GM12878 (cell line): Measurements from ENCODE around the gene LENG1. TPM values are rescaled to one million over a fixed set of nuclear protein-coding genes. Genes with fewer than 3 reads are reported as not detected.
A peak's percentile ranks its signal among the peaks of the same experiment; 100 is the strongest.

Experiments used
- GATAD2B ChIP-seq: fragments of 450-650 bp; conservative IDR thresholded peaks from 2 replicates; pipeline ENCODE4 v1.6.1; 2017; ENCODE audit warnings: low read depth, mild to moderate bottlenecking, moderate library complexity
- HDGF ChIP-seq: fragments of 450-650 bp; IDR thresholded peaks from 2 replicates; pipeline ENCODE4 v1.6.1; 2016; ENCODE audit warnings: antibody characterized with exemption
- IKZF1 ChIP-seq: fragments of 450-650 bp; conservative IDR thresholded peaks from 2 replicates; pipeline ENCODE4 v1.6.1; 2017; ENCODE audit warnings: antibody characterized with exemption, mild to moderate bottlenecking
- MEF2A ChIP-seq: IDR thresholded peaks from 2 replicates; pipeline ENCODE4 v1.6.1; 2011; ENCODE audit warnings: low read depth, mild to moderate bottlenecking, low read length, moderate library complexity; ENCODE audit not compliant: insufficient read depth
- MXI1 ChIP-seq: fragments of 150-350 bp; IDR thresholded peaks from 2 replicates; pipeline ENCODE4 v1.6.1; 2011; ENCODE audit warnings: low read depth, mild to moderate bottlenecking, inconsistent platforms, low read length, improper control_type of control experiment
- NR2F1 ChIP-seq: fragments of 450-650 bp; conservative IDR thresholded peaks from 2 replicates; pipeline ENCODE4 v1.6.1; 2017; ENCODE audit warnings: mild to moderate bottlenecking
- POLR2AphosphoS2 ChIP-seq: IDR thresholded peaks from 2 replicates; pipeline ENCODE4 v1.6.1; 2011; ENCODE audit warnings: low read depth, mild to moderate bottlenecking, low read length, improper control_type of control experiment, moderate library complexity
- RB1 ChIP-seq: fragments of 450-650 bp; formaldehyde crosslinking; IDR thresholded peaks from 2 replicates; pipeline ENCODE4 v1.6.1; 2017; ENCODE audit warnings: mild to moderate bottlenecking, borderline replicate concordance
- SIN3A ChIP-seq: IDR thresholded peaks from 2 replicates; pipeline ENCODE4 v1.6.1; 2012; ENCODE audit warnings: low read depth, low read length, improper control_type of control experiment
- TARDBP ChIP-seq: IDR thresholded peaks from 2 replicates; pipeline ENCODE4 v1.6.1; 2016; ENCODE audit warnings: borderline replicate concordance
- TCF3 ChIP-seq: IDR thresholded peaks from 2 replicates; pipeline ENCODE4 v1.6.1; 2012; ENCODE audit warnings: low read depth, mild to moderate bottlenecking, low read length, borderline replicate concordance; ENCODE audit not compliant: insufficient read depth
- polyA plus RNA-seq, 11 experiments: library from polyadenylated mRNA; depleted of rRNA in 4 of 11; unstranded in 6 of 11; stranded (reverse) in 5 of 11; fragments of >200 nt; fragmentation: Nextera tagmentation in 4 of 11; fragmentation: Illumina TruSeq in 1 of 11; extraction: Ambion mirVana in 4 of 11; extraction: Trizol in 1 of 11; gene quantifications; 1 replicate in 1 of 11; 2 replicates in 10 of 11; pipeline versions ENCODE4 v1.2.1 to v1.2.3, GENCODE V29; 2011 to 2016; ENCODE audit warnings: inconsistent platforms in 2 of 11, missing spikeins in 2 of 11, low read depth in 1 of 11
- total RNA-seq, 4 experiments: library from RNA; depleted of rRNA in 3 of 4; stranded (reverse); fragments of >200 nt in 3 of 4; fragmentation: Illumina TruSeq in 1 of 4; extraction: Trizol in 1 of 4; gene quantifications; 2 replicates each; pipeline versions ENCODE4 v1.2.1 to v1.2.3, GENCODE V29; 2013 to 2021
- TF ChIP-seq, protein P1 (sequence below): IDR thresholded peaks from 2 replicates; pipeline ENCODE4 v1.6.1; 2011; ENCODE audit warnings: borderline replicate concordance, low read depth, mild to moderate bottlenecking, moderate library complexity, low read length; ENCODE audit not compliant: insufficient read depth, poor library complexity, severe bottlenecking
- TF ChIP-seq, protein P2 (sequence below): fragments of 450-650 bp; conservative IDR thresholded peaks from 2 replicates; pipeline ENCODE4 v1.6.1; 2017; ENCODE audit warnings: mild to moderate bottlenecking, moderate library complexity
- TF ChIP-seq, protein P3 (sequence below): fragments of 450-650 bp; IDR thresholded peaks from 2 replicates; pipeline ENCODE4 v1.6.1; 2016; ENCODE audit warnings: mild to moderate bottlenecking
- TF ChIP-seq, protein P4 (sequence below): IDR thresholded peaks from 2 replicates; pipeline ENCODE4 v1.6.1; 2012; ENCODE audit warnings: low read depth, low read length, improper control_type of control experiment
- TF ChIP-seq, protein P5 (sequence below): fragments of 450-650 bp; formaldehyde crosslinking; IDR thresholded peaks from 2 replicates; pipeline ENCODE4 v1.4.0; 2020; ENCODE audit warnings: mild to moderate bottlenecking, moderate library complexity

Gene LENG1
- total and polyA plus RNA-seq, 10 of the 15 experiments (the other 5 are each of a cell fraction or from before 2014, with no cell fraction given), result 0.21 to 10.8 (median 5.8) TPM

DNA sequence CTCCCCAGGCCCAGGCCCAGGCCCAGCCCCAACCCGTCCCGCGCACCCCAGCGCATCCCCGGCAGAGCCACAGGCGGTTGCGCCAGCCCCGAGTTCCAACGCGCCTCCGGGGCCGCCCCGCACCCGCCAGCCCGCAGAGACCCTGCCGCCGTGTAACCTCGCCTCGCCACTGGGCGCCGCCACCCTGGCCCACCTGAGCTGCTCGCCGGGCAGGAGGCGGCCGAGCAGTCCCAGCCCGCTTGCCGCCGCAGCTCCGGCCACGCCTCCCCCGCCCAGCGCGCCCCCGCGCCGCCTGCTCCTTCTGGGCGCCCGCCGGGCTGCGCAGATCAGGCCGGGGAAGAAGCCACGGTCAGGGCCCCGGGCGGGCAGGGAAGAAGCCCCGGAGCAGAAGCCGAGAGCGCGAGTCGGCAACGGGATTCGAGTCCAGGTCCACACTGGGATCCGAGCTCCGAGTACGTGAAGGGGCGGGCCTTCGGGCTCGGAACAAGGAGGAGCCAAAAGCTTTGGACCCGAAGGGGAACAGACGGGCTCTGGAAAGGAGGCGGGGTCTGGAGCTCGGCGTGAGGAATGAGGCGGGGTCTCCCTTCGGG lies 29.7 kb upstream of the LENG1 start, which contains the start of gene MBOAT7 (continued):
- TF ChIP-seq, protein P1, sequence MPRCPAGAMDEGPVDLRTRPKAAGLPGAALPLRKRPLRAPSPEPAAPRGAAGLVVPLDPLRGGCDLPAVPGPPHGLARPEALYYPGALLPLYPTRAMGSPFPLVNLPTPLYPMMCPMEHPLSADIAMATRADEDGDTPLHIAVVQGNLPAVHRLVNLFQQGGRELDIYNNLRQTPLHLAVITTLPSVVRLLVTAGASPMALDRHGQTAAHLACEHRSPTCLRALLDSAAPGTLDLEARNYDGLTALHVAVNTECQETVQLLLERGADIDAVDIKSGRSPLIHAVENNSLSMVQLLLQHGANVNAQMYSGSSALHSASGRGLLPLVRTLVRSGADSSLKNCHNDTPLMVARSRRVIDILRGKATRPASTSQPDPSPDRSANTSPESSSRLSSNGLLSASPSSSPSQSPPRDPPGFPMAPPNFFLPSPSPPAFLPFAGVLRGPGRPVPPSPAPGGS, result peak; percentile 54
- TF ChIP-seq MEF2A, result no peak
- TF ChIP-seq POLR2AphosphoS2, result no peak
- TF ChIP-seq NR2F1, result peak; percentile 49; the same call in 1 of the 2 replicates
- TF ChIP-seq IKZF1, result peak; percentile 85
- TF ChIP-seq TCF3, result 0 out of 2 replicates have a peak, but pooled peaks have one; percentile 8
- peak; percentile 75 for TF ChIP-seq SIN3A
- peak; percentile 96; the same call in 1 of the 2 replicates for TF ChIP-seq RB1
- TF ChIP-seq GATAD2B, result peak; percentile 78
- TF ChIP-seq TARDBP, result no peak
- TF ChIP-seq, protein P2, sequence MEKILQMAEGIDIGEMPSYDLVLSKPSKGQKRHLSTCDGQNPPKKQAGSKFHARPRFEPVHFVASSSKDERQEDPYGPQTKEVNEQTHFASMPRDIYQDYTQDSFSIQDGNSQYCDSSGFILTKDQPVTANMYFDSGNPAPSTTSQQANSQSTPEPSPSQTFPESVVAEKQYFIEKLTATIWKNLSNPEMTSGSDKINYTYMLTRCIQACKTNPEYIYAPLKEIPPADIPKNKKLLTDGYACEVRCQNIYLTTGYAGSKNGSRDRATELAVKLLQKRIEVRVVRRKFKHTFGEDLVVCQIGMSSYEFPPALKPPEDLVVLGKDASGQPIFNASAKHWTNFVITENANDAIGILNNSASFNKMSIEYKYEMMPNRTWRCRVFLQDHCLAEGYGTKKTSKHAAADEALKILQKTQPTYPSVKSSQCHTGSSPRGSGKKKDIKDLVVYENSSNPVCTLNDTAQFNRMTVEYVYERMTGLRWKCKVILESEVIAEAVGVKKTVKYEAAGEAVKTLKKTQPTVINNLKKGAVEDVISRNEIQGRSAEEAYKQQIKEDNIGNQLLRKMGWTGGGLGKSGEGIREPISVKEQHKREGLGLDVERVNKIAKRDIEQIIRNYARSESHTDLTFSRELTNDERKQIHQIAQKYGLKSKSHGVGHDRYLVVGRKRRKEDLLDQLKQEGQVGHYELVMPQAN, result peak; percentile 89
- TF ChIP-seq, protein P3, sequence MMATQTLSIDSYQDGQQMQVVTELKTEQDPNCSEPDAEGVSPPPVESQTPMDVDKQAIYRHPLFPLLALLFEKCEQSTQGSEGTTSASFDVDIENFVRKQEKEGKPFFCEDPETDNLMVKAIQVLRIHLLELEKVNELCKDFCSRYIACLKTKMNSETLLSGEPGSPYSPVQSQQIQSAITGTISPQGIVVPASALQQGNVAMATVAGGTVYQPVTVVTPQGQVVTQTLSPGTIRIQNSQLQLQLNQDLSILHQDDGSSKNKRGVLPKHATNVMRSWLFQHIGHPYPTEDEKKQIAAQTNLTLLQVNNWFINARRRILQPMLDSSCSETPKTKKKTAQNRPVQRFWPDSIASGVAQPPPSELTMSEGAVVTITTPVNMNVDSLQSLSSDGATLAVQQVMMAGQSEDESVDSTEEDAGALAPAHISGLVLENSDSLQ, result no peak
- TF ChIP-seq, protein P4, sequence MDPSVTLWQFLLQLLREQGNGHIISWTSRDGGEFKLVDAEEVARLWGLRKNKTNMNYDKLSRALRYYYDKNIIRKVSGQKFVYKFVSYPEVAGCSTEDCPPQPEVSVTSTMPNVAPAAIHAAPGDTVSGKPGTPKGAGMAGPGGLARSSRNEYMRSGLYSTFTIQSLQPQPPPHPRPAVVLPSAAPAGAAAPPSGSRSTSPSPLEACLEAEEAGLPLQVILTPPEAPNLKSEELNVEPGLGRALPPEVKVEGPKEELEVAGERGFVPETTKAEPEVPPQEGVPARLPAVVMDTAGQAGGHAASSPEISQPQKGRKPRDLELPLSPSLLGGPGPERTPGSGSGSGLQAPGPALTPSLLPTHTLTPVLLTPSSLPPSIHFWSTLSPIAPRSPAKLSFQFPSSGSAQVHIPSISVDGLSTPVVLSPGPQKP, result no peak
- TF ChIP-seq, protein P5, sequence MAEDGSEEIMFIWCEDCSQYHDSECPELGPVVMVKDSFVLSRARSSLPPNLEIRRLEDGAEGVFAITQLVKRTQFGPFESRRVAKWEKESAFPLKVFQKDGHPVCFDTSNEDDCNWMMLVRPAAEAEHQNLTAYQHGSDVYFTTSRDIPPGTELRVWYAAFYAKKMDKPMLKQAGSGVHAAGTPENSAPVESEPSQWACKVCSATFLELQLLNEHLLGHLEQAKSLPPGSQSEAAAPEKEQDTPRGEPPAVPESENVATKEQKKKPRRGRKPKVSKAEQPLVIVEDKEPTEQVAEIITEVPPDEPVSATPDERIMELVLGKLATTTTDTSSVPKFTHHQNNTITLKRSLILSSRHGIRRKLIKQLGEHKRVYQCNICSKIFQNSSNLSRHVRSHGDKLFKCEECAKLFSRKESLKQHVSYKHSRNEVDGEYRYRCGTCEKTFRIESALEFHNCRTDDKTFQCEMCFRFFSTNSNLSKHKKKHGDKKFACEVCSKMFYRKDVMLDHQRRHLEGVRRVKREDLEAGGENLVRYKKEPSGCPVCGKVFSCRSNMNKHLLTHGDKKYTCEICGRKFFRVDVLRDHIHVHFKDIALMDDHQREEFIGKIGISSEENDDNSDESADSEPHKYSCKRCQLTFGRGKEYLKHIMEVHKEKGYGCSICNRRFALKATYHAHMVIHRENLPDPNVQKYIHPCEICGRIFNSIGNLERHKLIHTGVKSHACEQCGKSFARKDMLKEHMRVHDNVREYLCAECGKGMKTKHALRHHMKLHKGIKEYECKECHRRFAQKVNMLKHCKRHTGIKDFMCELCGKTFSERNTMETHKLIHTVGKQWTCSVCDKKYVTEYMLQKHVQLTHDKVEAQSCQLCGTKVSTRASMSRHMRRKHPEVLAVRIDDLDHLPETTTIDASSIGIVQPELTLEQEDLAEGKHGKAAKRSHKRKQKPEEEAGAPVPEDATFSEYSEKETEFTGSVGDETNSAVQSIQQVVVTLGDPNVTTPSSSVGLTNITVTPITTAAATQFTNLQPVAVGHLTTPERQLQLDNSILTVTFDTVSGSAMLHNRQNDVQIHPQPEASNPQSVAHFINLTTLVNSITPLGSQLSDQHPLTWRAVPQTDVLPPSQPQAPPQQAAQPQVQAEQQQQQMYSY (CRISPR knock-in tag), result no peak
- TF ChIP-seq HDGF, result no peak; the same call in 1 of the 2 replicates
- TF ChIP-seq MXI1, result peak; percentile 37; the same call in 1 of the 2 replicates
